Measurements from ENCODE around the gene CDKN2B-AS1. TPM values are rescaled to one million over a fixed set of nuclear protein-coding genes. Genes with fewer than 3 reads are reported as not detected.

The CDKN2B-AS1 gene
- total and polyA plus RNA-seq, 2 experiments from 2014 or later: 0.14 TPM; not detected in 1

DNA sequence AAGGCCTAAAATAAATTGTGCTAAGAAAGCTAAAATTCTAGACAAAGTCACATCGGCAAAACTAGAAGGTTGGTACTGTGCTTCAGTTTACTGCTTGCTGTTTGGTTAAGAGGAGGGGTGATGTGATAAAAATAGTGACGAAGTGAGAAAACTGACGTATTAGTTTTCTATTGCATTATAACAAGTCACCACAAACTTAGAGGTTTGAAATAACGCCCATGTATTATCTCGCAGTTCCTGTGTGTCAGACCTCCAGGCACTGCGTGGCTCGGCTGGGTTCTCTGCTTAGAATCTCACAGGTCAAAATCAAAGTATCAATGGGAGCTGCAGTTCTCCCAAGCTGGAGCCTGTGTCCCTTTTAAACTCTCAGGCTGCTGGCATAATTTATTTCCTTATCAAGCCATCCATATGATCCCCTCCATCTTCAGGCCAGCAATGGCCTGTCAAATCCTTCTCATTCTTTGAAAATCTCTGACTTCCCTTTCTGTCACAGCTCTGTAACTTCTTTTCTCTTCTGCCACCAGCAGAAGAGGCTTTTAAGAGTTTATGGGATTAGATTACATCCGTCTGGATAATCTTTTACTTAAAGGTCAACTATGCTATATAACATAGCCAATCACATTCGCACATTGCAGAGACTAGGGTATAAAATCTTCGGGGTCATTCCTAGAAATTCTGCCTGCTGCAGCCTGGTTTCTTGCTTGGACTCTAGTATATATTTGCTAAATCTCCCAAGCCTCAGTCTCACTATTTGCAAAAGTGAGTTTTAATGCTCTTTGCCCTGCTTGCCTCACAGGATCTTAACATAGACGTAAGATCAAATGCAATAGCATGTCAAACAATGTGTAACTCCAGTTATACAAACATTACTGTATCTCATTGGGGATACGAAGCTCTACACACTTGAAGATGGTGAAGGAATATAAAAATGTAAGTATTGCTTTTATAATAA lies 118.6 kb downstream of the CDKN2B-AS1 start:
- no peak overlapping the region for H3K27ac Mint-ChIP-seq
- H3K36me3 ChIP-seq (ENCODE audit: insufficient read depth): no peaks in the 10 kb centered on the region
- TF ChIP-seq POLR2AphosphoS5 (IDR thresholded peaks at IDR 0.05; ENCODE audit: low read depth): no peak
- TF ChIP-seq, protein P1, sequence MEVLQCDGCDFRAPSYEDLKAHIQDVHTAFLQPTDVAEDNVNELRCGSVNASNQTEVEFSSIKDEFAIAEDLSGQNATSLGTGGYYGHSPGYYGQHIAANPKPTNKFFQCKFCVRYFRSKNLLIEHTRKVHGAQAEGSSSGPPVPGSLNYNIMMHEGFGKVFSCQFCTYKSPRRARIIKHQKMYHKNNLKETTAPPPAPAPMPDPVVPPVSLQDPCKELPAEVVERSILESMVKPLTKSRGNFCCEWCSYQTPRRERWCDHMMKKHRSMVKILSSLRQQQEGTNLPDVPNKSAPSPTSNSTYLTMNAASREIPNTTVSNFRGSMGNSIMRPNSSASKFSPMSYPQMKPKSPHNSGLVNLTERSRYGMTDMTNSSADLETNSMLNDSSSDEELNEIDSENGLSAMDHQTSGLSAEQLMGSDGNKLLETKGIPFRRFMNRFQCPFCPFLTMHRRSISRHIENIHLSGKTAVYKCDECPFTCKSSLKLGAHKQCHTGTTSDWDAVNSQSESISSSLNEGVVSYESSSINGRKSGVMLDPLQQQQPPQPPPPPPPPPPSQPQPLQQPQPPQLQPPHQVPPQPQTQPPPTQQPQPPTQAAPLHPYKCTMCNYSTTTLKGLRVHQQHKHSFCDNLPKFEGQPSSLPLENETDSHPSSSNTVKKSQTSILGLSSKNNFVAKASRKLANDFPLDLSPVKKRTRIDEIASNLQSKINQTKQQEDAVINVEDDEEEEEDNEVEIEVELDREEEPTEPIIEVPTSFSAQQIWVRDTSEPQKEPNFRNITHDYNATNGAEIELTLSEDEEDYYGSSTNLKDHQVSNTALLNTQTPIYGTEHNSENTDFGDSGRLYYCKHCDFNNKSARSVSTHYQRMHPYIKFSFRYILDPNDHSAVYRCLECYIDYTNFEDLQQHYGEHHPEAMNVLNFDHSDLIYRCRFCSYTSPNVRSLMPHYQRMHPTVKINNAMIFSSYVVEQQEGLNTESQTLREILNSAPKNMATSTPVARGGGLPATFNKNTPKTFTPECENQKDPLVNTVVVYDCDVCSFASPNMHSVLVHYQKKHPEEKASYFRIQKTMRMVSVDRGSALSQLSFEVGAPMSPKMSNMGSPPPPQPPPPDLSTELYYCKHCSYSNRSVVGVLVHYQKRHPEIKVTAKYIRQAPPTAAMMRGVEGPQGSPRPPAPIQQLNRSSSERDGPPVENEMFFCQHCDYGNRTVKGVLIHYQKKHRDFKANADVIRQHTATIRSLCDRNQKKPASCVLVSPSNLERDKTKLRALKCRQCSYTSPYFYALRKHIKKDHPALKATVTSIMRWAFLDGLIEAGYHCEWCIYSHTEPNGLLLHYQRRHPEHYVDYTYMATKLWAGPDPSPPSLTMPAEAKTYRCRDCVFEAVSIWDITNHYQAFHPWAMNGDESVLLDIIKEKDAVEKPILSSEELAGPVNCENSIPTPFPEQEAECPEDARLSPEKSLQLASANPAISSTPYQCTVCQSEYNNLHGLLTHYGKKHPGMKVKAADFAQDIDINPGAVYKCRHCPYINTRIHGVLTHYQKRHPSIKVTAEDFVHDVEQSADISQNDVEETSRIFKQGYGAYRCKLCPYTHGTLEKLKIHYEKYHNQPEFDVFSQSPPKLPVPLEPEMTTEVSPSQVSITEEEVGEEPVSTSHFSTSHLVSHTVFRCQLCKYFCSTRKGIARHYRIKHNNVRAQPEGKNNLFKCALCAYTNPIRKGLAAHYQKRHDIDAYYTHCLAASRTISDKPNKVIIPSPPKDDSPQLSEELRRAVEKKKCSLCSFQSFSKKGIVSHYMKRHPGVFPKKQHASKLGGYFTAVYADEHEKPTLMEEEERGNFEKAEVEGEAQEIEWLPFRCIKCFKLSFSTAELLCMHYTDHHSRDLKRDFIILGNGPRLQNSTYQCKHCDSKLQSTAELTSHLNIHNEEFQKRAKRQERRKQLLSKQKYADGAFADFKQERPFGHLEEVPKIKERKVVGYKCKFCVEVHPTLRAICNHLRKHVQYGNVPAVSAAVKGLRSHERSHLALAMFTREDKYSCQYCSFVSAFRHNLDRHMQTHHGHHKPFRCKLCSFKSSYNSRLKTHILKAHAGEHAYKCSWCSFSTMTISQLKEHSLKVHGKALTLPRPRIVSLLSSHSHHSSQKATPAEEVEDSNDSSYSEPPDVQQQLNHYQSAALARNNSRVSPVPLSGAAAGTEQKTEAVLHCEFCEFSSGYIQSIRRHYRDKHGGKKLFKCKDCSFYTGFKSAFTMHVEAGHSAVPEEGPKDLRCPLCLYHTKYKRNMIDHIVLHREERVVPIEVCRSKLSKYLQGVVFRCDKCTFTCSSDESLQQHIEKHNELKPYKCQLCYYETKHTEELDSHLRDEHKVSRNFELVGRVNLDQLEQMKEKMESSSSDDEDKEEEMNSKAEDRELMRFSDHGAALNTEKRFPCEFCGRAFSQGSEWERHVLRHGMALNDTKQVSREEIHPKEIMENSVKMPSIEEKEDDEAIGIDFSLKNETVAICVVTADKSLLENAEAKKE (CRISPR knock-in tag; IDR thresholded peaks at IDR 0.05): no peak
- no peak for TF ChIP-seq JUNB (IDR thresholded peaks at IDR 0.05; ENCODE audit: unreplicated experiment)
- no peak for TF ChIP-seq NANOG (IDR thresholded peaks at IDR 0.05; ENCODE audit: borderline replicate concordance)
- TF ChIP-seq, protein P2, sequence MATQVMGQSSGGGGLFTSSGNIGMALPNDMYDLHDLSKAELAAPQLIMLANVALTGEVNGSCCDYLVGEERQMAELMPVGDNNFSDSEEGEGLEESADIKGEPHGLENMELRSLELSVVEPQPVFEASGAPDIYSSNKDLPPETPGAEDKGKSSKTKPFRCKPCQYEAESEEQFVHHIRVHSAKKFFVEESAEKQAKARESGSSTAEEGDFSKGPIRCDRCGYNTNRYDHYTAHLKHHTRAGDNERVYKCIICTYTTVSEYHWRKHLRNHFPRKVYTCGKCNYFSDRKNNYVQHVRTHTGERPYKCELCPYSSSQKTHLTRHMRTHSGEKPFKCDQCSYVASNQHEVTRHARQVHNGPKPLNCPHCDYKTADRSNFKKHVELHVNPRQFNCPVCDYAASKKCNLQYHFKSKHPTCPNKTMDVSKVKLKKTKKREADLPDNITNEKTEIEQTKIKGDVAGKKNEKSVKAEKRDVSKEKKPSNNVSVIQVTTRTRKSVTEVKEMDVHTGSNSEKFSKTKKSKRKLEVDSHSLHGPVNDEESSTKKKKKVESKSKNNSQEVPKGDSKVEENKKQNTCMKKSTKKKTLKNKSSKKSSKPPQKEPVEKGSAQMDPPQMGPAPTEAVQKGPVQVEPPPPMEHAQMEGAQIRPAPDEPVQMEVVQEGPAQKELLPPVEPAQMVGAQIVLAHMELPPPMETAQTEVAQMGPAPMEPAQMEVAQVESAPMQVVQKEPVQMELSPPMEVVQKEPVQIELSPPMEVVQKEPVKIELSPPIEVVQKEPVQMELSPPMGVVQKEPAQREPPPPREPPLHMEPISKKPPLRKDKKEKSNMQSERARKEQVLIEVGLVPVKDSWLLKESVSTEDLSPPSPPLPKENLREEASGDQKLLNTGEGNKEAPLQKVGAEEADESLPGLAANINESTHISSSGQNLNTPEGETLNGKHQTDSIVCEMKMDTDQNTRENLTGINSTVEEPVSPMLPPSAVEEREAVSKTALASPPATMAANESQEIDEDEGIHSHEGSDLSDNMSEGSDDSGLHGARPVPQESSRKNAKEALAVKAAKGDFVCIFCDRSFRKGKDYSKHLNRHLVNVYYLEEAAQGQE (IDR thresholded peaks at IDR 0.05; ENCODE audit: unreplicated experiment): no peak
- TF ChIP-seq ZNF331 (CRISPR knock-in tag; IDR thresholded peaks at IDR 0.05; ENCODE audit: low read depth): no peak
- no peak for TF ChIP-seq ZNF114 (CRISPR knock-in tag; IDR thresholded peaks at IDR 0.05)
- TF ChIP-seq, protein P3, sequence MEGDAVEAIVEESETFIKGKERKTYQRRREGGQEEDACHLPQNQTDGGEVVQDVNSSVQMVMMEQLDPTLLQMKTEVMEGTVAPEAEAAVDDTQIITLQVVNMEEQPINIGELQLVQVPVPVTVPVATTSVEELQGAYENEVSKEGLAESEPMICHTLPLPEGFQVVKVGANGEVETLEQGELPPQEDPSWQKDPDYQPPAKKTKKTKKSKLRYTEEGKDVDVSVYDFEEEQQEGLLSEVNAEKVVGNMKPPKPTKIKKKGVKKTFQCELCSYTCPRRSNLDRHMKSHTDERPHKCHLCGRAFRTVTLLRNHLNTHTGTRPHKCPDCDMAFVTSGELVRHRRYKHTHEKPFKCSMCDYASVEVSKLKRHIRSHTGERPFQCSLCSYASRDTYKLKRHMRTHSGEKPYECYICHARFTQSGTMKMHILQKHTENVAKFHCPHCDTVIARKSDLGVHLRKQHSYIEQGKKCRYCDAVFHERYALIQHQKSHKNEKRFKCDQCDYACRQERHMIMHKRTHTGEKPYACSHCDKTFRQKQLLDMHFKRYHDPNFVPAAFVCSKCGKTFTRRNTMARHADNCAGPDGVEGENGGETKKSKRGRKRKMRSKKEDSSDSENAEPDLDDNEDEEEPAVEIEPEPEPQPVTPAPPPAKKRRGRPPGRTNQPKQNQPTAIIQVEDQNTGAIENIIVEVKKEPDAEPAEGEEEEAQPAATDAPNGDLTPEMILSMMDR (conservative IDR thresholded peaks at IDR 0.05; ENCODE audit: low read depth in 2 of 2): no peak
- H3K36me3 Mint-ChIP-seq (ENCODE audit: low read depth): no peaks in the 10 kb centered on the region
- H3K27me3 Mint-ChIP-seq (ENCODE audit: insufficient read depth, low read depth, poor library complexity): no peaks in the 10 kb centered on the region
- no peaks in the 10 kb centered on the region for H3K79me2 ChIP-seq (replicated peaks; ENCODE audit: insufficient read depth)
- no peaks in the 10 kb centered on the region for H3K9me2 ChIP-seq (ENCODE audit: insufficient read depth)
- no peaks in the 10 kb centered on the region for H3F3A ChIP-seq (replicated peaks; ENCODE audit: low read depth)
- no peaks in the 10 kb centered on the region for H4K20me1 ChIP-seq (replicated peaks; ENCODE audit: insufficient read depth)
- no peak overlapping the region for H3K4me2 ChIP-seq
- H3K4me1 Mint-ChIP-seq: peaks cover 17% of the 10 kb centered on the region
- H3K4me3 ChIP-seq: no peak overlapping the region
- no peaks in the 10 kb centered on the region for H3K9me3 Mint-ChIP-seq
- H3K4me1 ChIP-seq (ENCODE audit: insufficient read depth): peaks cover 17% of the 10 kb centered on the region
- H2AFZ ChIP-seq: no peak overlapping the region
- H3K27ac ChIP-seq (ENCODE audit: low read depth): no peak overlapping the region
- H3K27me3 ChIP-seq (ENCODE audit: insufficient read depth): no peaks in the 10 kb centered on the region
- H3K4me3 Mint-ChIP-seq: no peak overlapping the region
- DNase-seq (ENCODE audit: low spot score): no peak
- no peak for ATAC-seq

Measured in GM23338 (cell line).